Epithelial cell of esophagus (primary cell): ENCODE data around the gene B4GALNT4.
"Not testable (repeated sequence)": the region's sequence is repeated elsewhere in the genome, so short reads cannot be mapped to it uniquely, and the experiment has no call there.

Experiments used
- DNase-seq: peaks from one replicate; pipeline ENCODE4 v3.0.0; 2010; ENCODE audit warnings: low read depth
- H3K4me3 ChIP-seq: 2 replicates; pipeline ENCODE4 v1.5.1; 2011; ENCODE audit warnings: mild to moderate bottlenecking, low read length, control low read depth
- CTCF ChIP-seq: IDR thresholded peaks from 2 replicates; pipeline ENCODE4 v1.5.1; 2011; ENCODE audit warnings: low read depth, mild to moderate bottlenecking, low read length, control low read depth, inconsistent platforms; ENCODE audit not compliant: insufficient read depth; ENCODE audit errors: missing control alignments

Gene B4GALNT4, protein sequence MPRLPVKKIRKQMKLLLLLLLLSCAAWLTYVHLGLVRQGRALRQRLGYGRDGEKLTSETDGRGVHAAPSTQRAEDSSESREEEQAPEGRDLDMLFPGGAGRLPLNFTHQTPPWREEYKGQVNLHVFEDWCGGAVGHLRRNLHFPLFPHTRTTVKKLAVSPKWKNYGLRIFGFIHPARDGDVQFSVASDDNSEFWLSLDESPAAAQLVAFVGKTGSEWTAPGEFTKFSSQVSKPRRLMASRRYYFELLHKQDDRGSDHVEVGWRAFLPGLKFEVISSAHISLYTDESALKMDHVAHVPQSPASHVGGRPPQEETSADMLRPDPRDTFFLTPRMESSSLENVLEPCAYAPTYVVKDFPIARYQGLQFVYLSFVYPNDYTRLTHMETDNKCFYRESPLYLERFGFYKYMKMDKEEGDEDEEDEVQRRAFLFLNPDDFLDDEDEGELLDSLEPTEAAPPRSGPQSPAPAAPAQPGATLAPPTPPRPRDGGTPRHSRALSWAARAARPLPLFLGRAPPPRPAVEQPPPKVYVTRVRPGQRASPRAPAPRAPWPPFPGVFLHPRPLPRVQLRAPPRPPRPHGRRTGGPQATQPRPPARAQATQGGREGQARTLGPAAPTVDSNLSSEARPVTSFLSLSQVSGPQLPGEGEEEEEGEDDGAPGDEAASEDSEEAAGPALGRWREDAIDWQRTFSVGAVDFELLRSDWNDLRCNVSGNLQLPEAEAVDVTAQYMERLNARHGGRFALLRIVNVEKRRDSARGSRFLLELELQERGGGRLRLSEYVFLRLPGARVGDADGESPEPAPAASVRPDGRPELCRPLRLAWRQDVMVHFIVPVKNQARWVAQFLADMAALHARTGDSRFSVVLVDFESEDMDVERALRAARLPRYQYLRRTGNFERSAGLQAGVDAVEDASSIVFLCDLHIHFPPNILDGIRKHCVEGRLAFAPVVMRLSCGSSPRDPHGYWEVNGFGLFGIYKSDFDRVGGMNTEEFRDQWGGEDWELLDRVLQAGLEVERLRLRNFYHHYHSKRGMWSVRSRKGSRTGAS

DNA sequence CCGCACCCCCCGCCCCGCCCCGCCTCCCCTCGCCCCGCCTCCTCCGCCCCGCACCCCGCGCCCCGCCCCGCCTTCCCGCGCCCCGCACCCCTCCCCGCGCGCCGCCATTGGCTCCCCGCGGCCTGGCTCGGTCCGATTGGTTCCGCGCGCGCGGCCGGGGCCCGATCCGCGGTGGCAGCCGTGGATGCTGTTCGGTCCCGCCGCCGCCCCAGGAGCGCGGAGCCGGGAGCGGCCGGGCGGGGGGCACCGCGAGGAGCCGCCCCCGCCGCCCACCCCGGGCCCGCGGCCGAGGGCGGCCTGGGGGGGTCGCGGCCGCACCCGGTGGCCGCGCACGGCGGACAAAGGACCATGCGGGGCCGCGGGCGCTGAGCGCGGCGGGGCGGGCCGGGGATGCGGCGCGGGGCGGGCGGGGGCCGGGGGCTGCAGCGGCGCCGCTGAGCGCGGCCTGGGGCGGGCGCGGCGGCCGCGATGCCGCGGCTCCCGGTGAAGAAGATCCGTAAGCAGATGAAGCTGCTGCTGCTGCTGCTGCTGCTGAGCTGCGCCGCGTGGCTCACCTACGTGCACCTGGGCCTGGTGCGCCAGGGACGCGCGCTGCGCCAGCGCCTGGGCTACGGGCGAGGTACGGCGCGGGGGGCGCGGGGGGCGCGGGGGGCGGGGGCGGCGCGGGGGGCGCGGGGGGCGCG lies at the start of gene B4GALNT4:
Gene B4GALNT4, plus strand, starts transcription at position 164 of the 683 bp plus-strand sequence. Its CDS starts 305 bp downstream, at position 469.
- peak; percentile 60 for DNase-seq
- TF ChIP-seq CTCF = no peak

DNA sequence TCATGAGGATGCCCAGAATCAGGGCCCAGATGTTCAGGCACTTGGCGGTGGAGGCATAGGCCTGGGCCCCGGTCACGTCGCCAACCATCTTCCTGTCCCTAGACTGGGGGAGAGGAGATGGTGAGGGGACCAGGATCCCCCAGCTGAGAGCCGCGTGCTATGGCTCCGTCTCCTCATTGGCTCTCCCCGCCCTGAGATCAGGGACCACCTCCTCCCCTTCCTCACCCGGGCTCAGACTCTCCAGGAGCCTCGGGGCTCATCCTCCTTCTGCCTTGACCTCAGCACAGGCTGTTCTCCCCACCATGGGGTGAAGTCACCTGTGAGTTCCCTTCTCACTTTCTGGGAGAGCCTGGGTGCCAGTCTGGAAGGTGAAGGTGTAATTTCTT lies 49.4 kb upstream of the B4GALNT4 start:
- peak overlapping the region; percentile 73 for H3K4me3 ChIP-seq
- not testable (repeated sequence) for DNase-seq

More for the DNA sequence above, at the start of gene B4GALNT4:
- H3K4me3 ChIP-seq = peak within 1 kb of the TSS; percentile 62

DNA sequence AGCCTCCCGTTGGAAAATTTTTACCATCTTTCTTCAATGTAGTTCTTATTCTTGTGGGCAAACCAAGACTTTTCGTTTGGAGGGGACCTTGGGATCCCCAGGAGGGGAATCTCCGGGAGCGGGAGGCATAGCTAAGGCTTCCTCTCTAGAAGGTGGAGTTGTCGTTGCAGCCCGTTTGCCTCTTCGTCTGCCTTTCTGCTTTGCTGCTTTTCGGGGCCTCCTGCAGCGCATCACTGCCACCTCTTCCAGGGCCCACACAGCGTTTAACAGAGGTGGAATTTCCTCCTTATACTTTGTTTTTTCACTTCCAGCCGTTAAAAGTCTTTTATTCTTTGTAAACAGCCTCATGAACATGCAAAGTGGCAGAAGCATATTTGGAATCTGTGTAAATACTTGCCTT lies 45.1 kb upstream of the B4GALNT4 start:
- DNase-seq = no peak
- TF ChIP-seq CTCF = no peak
- no peak overlapping the region for H3K4me3 ChIP-seq

- not testable (repeated sequence) for H3K4me3 ChIP-seq, DNase-seq
These were observed 44.4 kb upstream of the B4GALNT4 start for GRCh38 chr11:324593-325517.

- TF ChIP-seq CTCF = no peak
- H3K4me3 ChIP-seq = no peak overlapping the region
- no peak for DNase-seq
These were observed 43.3 kb upstream of the B4GALNT4 start for GRCh38 chr11:325796-326591.

DNA sequence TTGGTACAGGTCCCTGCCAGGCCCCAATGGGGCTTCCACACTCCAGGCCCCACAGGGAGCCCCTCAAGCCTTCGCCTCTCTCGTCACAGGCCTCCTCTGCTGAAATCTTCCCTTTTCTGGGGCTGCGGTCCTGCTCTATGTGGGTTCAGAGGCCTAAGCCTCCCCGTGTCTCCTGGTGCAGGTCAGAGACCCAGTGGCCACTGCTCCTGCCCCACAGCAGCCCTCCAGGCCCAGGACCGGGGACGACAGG lies 42.8 kb upstream of the B4GALNT4 start:
- DNase-seq = no peak
- TF ChIP-seq CTCF = no peak
- H3K4me3 ChIP-seq = no peak overlapping the region
